Psoas muscle (tissue), 8 donors: Measurements from ENCODE around the gene HOXD13. TPM values are rescaled to one million over a fixed set of nuclear protein-coding genes. Genes with fewer than 3 reads are reported as not detected.

ENCODE experiments used
- ATAC-seq, 4 donors: fragments of 200-7000 bp; cut with Tn5 transposase; one replicate each; pipeline ENCODE4 v1.9.1; 2020; ENCODE audit warnings: moderate library complexity in 3 of 4, mild to moderate bottlenecking in 2 of 4
- DNase-seq, 2 donors: peaks; one replicate each; pipeline ENCODE4 v3.0.0-alpha.2; 2020
- H3K27ac ChIP-seq: fragments of 200-600 bp; one replicate; pipeline ENCODE4 v1.8.0; 2022
- H3K27me3 ChIP-seq, 3 donors: fragments of 200-600 bp in 1 of 3; one replicate each; pipeline versions ENCODE4 v1.6.1 to v1.8.0; 2013 to 2022; ENCODE audit warnings: low read length in 2 of 3, mild to moderate bottlenecking in 2 of 3, moderate library complexity in 1 of 3; ENCODE audit not compliant: insufficient read depth in 3 of 3
- H3K36me3 ChIP-seq, 2 donors: fragments of 200-600 bp in 1 of 2; one replicate each; pipeline versions ENCODE4 v1.6.1 to v1.8.0; 2013 to 2022; ENCODE audit warnings: low read depth in 1 of 2, mild to moderate bottlenecking in 1 of 2, moderate library complexity in 1 of 2; ENCODE audit not compliant: insufficient read depth in 1 of 2
- H3K4me1 ChIP-seq: fragments of 200-600 bp; one replicate; pipeline ENCODE4 v1.8.0; 2022
- H3K4me3 ChIP-seq: fragments of 200-600 bp; one replicate; pipeline ENCODE4 v1.8.0; 2022; ENCODE audit warnings: mild to moderate bottlenecking
- H3K9me3 ChIP-seq: fragments of 200-600 bp; one replicate; pipeline ENCODE4 v1.8.0; 2022
- CTCF ChIP-seq: fragments of 200-600 bp; IDR thresholded peaks from one replicate; pipeline ENCODE4 v1.8.0; 2022; ENCODE audit warnings: antibody characterized with exemption
- WGBS, 3 donors: extraction: QIAGEN DNeasy Blood & Tissue Kit; methylation state at CpG; one replicate each; pipeline versions ENCODE4 v1.1.6 to v1.1.7; 2013; 5-methylcytosine and 5-hydroxymethylcytosine counted together
- intact Hi-C, 2 donors: fragments of 100-400 bp; cut with DNase I; formaldehyde crosslinking; loops; one replicate each; pipeline versions ENCODE4 v1.11.0 to v1.14.2; 2022
- polyA plus RNA-seq, 3 donors: library from polyadenylated mRNA; stranded (reverse); fragments of 200-250 nt; gene quantifications; one replicate each; pipeline ENCODE4 v1.2.3, GENCODE V29; 2013
- total RNA-seq, 4 donors: library from RNA; stranded (reverse); fragmentation: NEBNext Ultra II Directional in 2 of 4; extraction: Animal tissue kit (Norgen Biotek cat#: 25700) in 2 of 4; gene quantifications; one replicate each; pipeline versions ENCODE4 v1.2.1 to v1.2.4, GENCODE V29; 2021 to 2023
- donor health status: healthy with polysubstance abuse.
- donor health status: DM: no; HTN: no; CAD: no; lungs with moderate emphysema.
- donor health status: Bipolar disorder and iron deficiency.
- donor health status: healthy.
- donor health status: DM: yes; HTN: yes; CAD: no.
- donor health status: DM: no; HTN: no; CAD: no.
- donor health status: DM: no; HTN: no; CAD: no.
- donor health status: DM: yes; HTN: yes; CAD: no.

Gene HOXD13
- total and polyA plus RNA-seq, 7 donors, result 0.01 TPM; not detected in 6

DNA sequence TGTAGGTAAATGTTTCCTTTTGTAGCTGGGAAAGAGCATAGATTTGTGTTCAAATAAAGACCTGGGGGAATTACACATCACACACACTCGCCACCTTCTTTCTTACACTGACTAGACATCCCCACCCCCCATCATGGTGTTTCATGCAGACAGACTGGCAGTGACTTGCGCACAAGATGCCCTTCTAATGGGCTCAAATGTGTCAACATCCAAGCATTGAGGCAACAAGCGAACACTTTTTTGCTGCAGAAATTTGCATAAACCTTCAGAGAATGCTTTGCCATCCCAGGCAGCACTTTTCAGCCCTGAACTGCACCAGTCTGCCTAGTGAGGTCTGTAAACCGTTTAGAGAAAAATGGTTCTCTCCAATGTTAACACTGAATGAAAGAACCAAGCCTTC lies 41.5 kb downstream of the HOXD13 start:
- Histone ChIP-seq H3K36me3 (no peaks in the 10 kb centered on the region), H3K27me3 (no peaks in the 10 kb centered on the region), H3K9me3 (no peaks in the 10 kb centered on the region), H3K4me1 (peaks cover 35% of the 10 kb centered on the region), H3K27ac (peak overlapping the region; percentile 93), H3K4me3 (no peak overlapping the region)
- WGBS, 3 donors, result 68 to 85% (median 80%) methylated on average over 4 of the region's 4 CpGs
- TF ChIP-seq CTCF, result no peak
- ATAC-seq, result no peak
- intact Hi-C loops, result no loop called here
- no peak for DNase-seq

DNA sequence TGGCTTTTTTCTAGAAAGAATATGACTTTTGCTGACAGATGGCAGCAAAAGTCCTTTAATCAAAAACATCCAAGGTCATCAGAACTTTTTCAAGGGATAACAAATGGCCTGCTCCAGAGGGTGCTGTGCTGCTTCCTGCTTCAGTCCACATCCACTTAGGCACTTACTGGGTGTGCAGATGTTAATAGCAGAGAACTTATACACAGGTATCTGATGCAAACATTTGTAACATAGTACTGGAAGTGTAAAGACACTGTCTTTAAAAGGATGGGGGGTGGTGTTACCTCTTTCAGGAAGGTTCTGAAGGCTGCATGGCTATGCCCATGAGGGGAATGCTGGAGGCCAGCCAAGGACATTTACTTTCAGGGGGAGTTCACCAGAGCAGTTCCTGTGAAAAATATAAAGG lies 42.5 kb downstream of the HOXD13 start:
- H3K9me3 ChIP-seq, result no peaks in the 10 kb centered on the region
- H3K27ac ChIP-seq, result peak overlapping the region; percentile 93
- no peaks in the 10 kb centered on the region for H3K36me3 ChIP-seq
- intact Hi-C loops, result loop anchor here in 1 of 2 donors (5.0 kb wide), 1 partner anchor 402 kb away; no protein-coding TSS in a partner anchor
- peak overlapping the region; percentile 89 for H3K4me3 ChIP-seq
- no peak for TF ChIP-seq CTCF
- ATAC-seq (no peak), DNase-seq (no peak)
- H3K4me1 ChIP-seq, result peaks cover 42% of the 10 kb centered on the region
- H3K27me3 ChIP-seq, result no peaks in the 10 kb centered on the region

- DNase-seq, result peak; percentile 34 to 66
- Histone ChIP-seq H3K4me1 (peaks cover 35% of the 10 kb centered on the region), H3K27me3 (no peaks in the 10 kb centered on the region), H3K27ac (peak overlapping the region; percentile 93), H3K36me3 (no peaks in the 10 kb centered on the region), H3K9me3 (no peaks in the 10 kb centered on the region), H3K4me3 (peak overlapping the region; percentile 89)
- TF ChIP-seq CTCF, result no peak
- peak; percentile 33 to 50 (median 40) for ATAC-seq
- intact Hi-C loops, result loop anchor here in 1 of 2 donors (5.0 kb wide), 1 partner anchor 401 kb away; no protein-coding TSS in a partner anchor
- 1% methylated on average over 61 to 71 of the region's 71 CpGs for WGBS, 3 donors
Measured at GRCh38 chr2:176136374-176137251, 44.1 kb downstream of the HOXD13 start.

DNA sequence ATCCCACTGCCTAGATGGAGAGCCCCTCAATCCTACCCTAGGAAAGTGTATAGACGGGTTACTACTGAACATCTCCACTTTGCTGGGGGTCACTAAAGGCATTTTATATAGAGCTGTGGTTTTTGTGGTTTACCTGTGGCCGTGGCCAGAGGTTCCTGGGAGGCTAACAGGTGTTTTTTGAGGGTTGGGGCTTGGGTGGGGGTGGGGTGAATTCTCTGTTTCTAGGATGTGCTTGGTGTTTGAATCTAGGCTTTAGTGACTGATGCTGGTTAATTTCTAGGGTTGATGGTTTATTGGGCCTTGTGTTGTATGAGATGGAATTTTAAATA lies 44.7 kb downstream of the HOXD13 start:
- ATAC-seq (no peak), DNase-seq (no peak)
- H3K4me3 ChIP-seq, result peak overlapping the region; percentile 89
- WGBS, 3 donors, result 5 to 16% (median 14%) methylated on average over 2 of the region's 2 CpGs
- no peak for TF ChIP-seq CTCF
- H3K36me3 ChIP-seq, result no peaks in the 10 kb centered on the region
- H3K27me3 ChIP-seq, result no peaks in the 10 kb centered on the region
- H3K4me1 ChIP-seq, result peaks cover 32% of the 10 kb centered on the region
- no peaks in the 10 kb centered on the region for H3K9me3 ChIP-seq
- intact Hi-C loops, result loop anchor here in 1 of 2 donors (5.0 kb wide), 1 partner anchor 400 kb away; no protein-coding TSS in a partner anchor
- H3K27ac ChIP-seq, result peak overlapping the region; percentile 93
